ENCODE measurements around the gene AAMP.

AAMP gene, protein sequence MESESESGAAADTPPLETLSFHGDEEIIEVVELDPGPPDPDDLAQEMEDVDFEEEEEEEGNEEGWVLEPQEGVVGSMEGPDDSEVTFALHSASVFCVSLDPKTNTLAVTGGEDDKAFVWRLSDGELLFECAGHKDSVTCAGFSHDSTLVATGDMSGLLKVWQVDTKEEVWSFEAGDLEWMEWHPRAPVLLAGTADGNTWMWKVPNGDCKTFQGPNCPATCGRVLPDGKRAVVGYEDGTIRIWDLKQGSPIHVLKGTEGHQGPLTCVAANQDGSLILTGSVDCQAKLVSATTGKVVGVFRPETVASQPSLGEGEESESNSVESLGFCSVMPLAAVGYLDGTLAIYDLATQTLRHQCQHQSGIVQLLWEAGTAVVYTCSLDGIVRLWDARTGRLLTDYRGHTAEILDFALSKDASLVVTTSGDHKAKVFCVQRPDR

DNA sequence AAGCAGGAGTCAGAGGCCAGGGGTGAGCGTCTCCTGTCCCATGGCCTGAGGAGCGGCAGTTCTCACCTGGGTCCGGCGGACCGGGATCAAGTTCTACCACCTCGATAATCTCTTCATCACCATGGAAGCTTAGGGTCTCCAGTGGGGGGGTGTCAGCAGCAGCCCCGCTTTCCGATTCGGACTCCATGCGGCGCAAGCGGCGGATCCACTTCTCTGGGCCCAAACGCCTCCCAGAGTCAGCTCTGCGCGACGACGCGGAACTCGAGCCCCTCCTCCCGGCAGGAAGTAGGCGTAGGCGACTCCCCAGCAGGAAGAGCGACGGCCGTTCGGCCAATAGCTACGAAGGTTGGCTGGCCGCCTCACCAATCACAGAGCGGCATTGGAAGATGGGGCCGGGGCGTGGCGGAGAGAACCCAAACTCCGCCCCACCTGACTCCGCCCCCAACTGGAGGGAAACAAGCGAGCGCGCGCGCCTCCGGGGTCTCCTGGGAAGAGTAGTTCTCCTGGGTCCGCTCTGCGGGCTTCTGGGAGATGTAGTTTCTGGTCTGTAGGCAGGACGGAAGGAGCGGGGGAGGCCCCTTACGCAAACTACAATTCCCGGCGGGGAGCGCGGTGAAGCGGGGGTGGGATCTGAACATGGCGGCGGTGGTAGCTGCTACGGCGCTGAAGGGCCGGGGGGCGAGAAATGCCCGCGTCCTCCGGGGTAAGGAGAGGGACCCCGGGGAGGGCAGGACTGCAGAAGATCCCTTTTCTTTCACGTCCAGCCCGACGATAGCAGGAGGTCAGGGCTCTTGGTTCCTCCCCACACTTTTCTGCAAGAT, at the start of gene AAMP, which contains the start of gene PNKD:
Gene AAMP (minus strand): TSS at position 238 of the 821 bp plus-strand sequence. CDS start 51 bp downstream, at position 187.
Gene PNKD (plus strand): TSS at position 620 of the 821 bp plus-strand sequence. CDS start 17 bp downstream, at position 637.
- peak within 1 kb of the TSS; percentile 87 for H3K4me3 ChIP-seq (ENCODE audit: low read depth, low read length, poor library complexity, severe bottlenecking)
- peak within 1 kb of the TSS; percentile 87 for H3K9ac ChIP-seq (ENCODE audit: low read length)
- no peaks in the 10 kb centered on the region for H3K9me2 ChIP-seq (ENCODE audit: low read depth, low read length)
- no peaks in the 10 kb centered on the region for H4K20me1 ChIP-seq (ENCODE audit: insufficient read depth, low read length)
- TF ChIP-seq EZH2 (IDR thresholded peaks at IDR 0.05; ENCODE audit: borderline replicate concordance, low read length) = no peak
- TF ChIP-seq, protein P1, sequence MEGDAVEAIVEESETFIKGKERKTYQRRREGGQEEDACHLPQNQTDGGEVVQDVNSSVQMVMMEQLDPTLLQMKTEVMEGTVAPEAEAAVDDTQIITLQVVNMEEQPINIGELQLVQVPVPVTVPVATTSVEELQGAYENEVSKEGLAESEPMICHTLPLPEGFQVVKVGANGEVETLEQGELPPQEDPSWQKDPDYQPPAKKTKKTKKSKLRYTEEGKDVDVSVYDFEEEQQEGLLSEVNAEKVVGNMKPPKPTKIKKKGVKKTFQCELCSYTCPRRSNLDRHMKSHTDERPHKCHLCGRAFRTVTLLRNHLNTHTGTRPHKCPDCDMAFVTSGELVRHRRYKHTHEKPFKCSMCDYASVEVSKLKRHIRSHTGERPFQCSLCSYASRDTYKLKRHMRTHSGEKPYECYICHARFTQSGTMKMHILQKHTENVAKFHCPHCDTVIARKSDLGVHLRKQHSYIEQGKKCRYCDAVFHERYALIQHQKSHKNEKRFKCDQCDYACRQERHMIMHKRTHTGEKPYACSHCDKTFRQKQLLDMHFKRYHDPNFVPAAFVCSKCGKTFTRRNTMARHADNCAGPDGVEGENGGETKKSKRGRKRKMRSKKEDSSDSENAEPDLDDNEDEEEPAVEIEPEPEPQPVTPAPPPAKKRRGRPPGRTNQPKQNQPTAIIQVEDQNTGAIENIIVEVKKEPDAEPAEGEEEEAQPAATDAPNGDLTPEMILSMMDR (IDR thresholded peaks at IDR 0.05; ENCODE audit: low read length) = no peak
- peaks cover 43% of the 10 kb centered on the region for H3K36me3 ChIP-seq (ENCODE audit: insufficient read depth, low read length)
- H2AFZ ChIP-seq (ENCODE audit: low read length) = no peak within 1 kb of the TSS
- H3K4me1 ChIP-seq (ENCODE audit: insufficient read depth, low read length, severe bottlenecking) = peaks cover 30% of the 10 kb centered on the region
- H3K9me3 ChIP-seq (ENCODE audit: low read length) = no peaks in the 10 kb centered on the region
- no peaks in the 10 kb centered on the region for H3K27me3 ChIP-seq (ENCODE audit: insufficient read depth, low read length)
- no peaks in the 10 kb centered on the region for H3F3A ChIP-seq (ENCODE audit: insufficient read depth, low read length)
- peak within 1 kb of the TSS; percentile 17 for H3K27ac ChIP-seq (ENCODE audit: low read depth, low read length, poor library complexity, severe bottlenecking)
- peak within 1 kb of the TSS; percentile 80 for H3K4me2 ChIP-seq (ENCODE audit: low read length)
- 0 out of 2 replicates have a peak, but pooled peaks cover 2% of the 10 kb centered on the region for H3K79me2 ChIP-seq (ENCODE audit: insufficient read depth, low read length)

DNA sequence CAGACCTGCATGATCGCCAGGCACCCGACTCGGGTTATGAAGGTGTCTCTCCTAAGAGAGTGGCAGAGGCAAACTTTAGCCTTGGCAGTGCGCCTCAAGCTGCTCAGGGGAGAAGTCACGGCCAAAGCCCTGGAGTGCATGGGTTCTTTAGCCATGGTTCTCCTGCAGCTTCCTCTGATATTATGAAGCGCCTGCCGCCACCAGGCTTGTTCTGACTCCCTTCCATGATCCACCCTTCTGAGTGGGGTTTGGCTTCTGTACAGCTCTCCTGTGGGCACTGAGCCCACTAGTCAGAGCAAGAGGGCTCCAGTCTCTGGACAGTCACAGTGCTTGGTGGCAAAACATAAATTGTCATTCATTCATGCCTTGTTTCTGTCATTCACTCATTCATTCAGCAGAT, 48.3 kb upstream of the AAMP start:
- Histone ChIP-seq H3K36me3 (ENCODE audit: insufficient read depth, low read length) (no peaks in the 10 kb centered on the region), H3K9ac (ENCODE audit: low read length) (no peak overlapping the region), H3K9me2 (ENCODE audit: low read depth, low read length) (no peaks in the 10 kb centered on the region), H3K4me1 (ENCODE audit: insufficient read depth, low read length, severe bottlenecking) (peaks cover 16% of the 10 kb centered on the region), H4K20me1 (ENCODE audit: insufficient read depth, low read length) (no peaks in the 10 kb centered on the region), H3K4me2 (ENCODE audit: low read length) (no peak overlapping the region), H3K27me3 (ENCODE audit: insufficient read depth, low read length) (no peaks in the 10 kb centered on the region), H3K27ac (ENCODE audit: low read depth, low read length, poor library complexity, severe bottlenecking) (no peak overlapping the region), H2AFZ (ENCODE audit: low read length) (no peak overlapping the region), H3F3A (ENCODE audit: insufficient read depth, low read length) (no peaks in the 10 kb centered on the region; the same call in 1 of the 2 replicates), H3K4me3 (ENCODE audit: low read depth, low read length, poor library complexity, severe bottlenecking) (no peak overlapping the region), H3K9me3 (ENCODE audit: low read length) (no peaks in the 10 kb centered on the region), H3K79me2 (ENCODE audit: insufficient read depth, low read length) (no peaks in the 10 kb centered on the region)
- TF ChIP-seq, protein P1 (IDR thresholded peaks at IDR 0.05; ENCODE audit: low read length) = no peak
- TF ChIP-seq EZH2 (IDR thresholded peaks at IDR 0.05; ENCODE audit: borderline replicate concordance, low read length) = no peak

DNA sequence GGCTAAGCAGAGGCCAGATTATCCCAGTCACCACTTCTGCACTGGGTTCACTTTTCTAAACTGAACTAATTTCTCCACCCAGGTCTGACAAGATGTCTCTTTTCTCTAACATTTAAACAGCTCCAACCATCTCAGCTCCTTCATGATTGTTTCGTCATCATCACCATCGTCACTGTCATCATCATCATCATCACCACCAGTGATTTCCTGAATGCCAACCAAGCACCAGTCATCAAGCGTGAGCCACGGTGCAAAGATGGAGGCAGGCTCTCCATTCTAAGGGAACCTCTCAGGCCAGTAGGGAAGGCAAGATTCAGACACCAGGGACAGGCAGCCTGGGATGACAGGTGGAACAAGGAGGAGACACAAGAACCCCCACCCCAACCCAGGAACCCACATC, 47.9 kb upstream of the AAMP start:
- H3K9me3 ChIP-seq (ENCODE audit: low read length) = no peaks in the 10 kb centered on the region
- no peaks in the 10 kb centered on the region; the same call in 1 of the 2 replicates for H3F3A ChIP-seq (ENCODE audit: insufficient read depth, low read length)
- no peaks in the 10 kb centered on the region for H3K36me3 ChIP-seq (ENCODE audit: insufficient read depth, low read length)
- no peak overlapping the region for H2AFZ ChIP-seq (ENCODE audit: low read length)
- H3K9me2 ChIP-seq (ENCODE audit: low read depth, low read length) = no peaks in the 10 kb centered on the region
- no peak overlapping the region for H3K4me3 ChIP-seq (ENCODE audit: low read depth, low read length, poor library complexity, severe bottlenecking)
- H4K20me1 ChIP-seq (ENCODE audit: insufficient read depth, low read length) = no peaks in the 10 kb centered on the region
- TF ChIP-seq, protein P1 (IDR thresholded peaks at IDR 0.05; ENCODE audit: low read length) = no peak
- TF ChIP-seq EZH2 (IDR thresholded peaks at IDR 0.05; ENCODE audit: borderline replicate concordance, low read length) = no peak
- no peak overlapping the region for H3K27ac ChIP-seq (ENCODE audit: low read depth, low read length, poor library complexity, severe bottlenecking)
- H3K9ac ChIP-seq (ENCODE audit: low read length) = no peak overlapping the region
- peaks cover 15% of the 10 kb centered on the region for H3K4me1 ChIP-seq (ENCODE audit: insufficient read depth, low read length, severe bottlenecking)
- no peak overlapping the region for H3K4me2 ChIP-seq (ENCODE audit: low read length)
- no peaks in the 10 kb centered on the region for H3K79me2 ChIP-seq (ENCODE audit: insufficient read depth, low read length)
- H3K27me3 ChIP-seq (ENCODE audit: insufficient read depth, low read length) = no peaks in the 10 kb centered on the region
